Cardiac muscle cell (in vitro differentiated cells and primary cell): ENCODE results near the gene KCNK7. TPM values are rescaled to one million over a fixed set of nuclear protein-coding genes. Genes with fewer than 3 reads are reported as not detected.

Source experiments
- DNase-seq, 2 donors: peaks; one replicate each; pipeline versions ENCODE4 v3.0.0 to v3.0.0-alpha.2; 2010 to 2017; ENCODE audit warnings: low read depth in 1 of 2, low spot score in 1 of 2
- H3K27ac ChIP-seq: fragments of 200-600 bp; sonication (generic); 2 replicates; pipeline ENCODE4 v1.5.1; 2016
- H3K27me3 ChIP-seq: fragments of 200-600 bp; sonication (generic); 2 replicates; pipeline ENCODE4 v1.6.0; 2016; ENCODE audit warnings: control low read depth
- H3K36me3 ChIP-seq: fragments of 200-600 bp; sonication (generic); 2 replicates; pipeline ENCODE4 v1.5.1; 2016; ENCODE audit warnings: control low read depth
- H3K4me1 ChIP-seq: fragments of 200-600 bp; sonication (generic); 2 replicates; pipeline ENCODE4 v1.8.1; 2017; ENCODE audit warnings: low read depth, mild to moderate bottlenecking, mixed run types
- H3K4me3 ChIP-seq: fragments of 200-600 bp; sonication (generic); 2 replicates; pipeline ENCODE4 v1.5.1; 2016; ENCODE audit warnings: mild to moderate bottlenecking
- H3K9me3 ChIP-seq: fragments of 200-600 bp; sonication (generic); 2 replicates; pipeline ENCODE4 v1.5.1; 2017; ENCODE audit warnings: low read depth, mild to moderate bottlenecking, control low read depth
- polyA plus RNA-seq: library from polyadenylated mRNA; unstranded; fragments of >200 nt; fragmentation: Nextera tagmentation; extraction: Ambion mirVana; gene quantifications from 2 replicates; pipeline ENCODE4 v1.2.1, GENCODE V29; 2016
- total RNA-seq: library from RNA; depleted of rRNA; stranded (reverse); fragments of >200 nt; gene quantifications from 2 replicates; pipeline ENCODE4 v1.2.3, GENCODE V29; 2016
- TF ChIP-seq, protein P1 (sequence below): IDR thresholded peaks from 2 replicates; pipeline ENCODE4 v1.5.1; 2012; ENCODE audit warnings: low read depth, mild to moderate bottlenecking, low read length

Gene KCNK7
- total and polyA plus RNA-seq, 2 experiments from 2014 or later = not detected

DNA sequence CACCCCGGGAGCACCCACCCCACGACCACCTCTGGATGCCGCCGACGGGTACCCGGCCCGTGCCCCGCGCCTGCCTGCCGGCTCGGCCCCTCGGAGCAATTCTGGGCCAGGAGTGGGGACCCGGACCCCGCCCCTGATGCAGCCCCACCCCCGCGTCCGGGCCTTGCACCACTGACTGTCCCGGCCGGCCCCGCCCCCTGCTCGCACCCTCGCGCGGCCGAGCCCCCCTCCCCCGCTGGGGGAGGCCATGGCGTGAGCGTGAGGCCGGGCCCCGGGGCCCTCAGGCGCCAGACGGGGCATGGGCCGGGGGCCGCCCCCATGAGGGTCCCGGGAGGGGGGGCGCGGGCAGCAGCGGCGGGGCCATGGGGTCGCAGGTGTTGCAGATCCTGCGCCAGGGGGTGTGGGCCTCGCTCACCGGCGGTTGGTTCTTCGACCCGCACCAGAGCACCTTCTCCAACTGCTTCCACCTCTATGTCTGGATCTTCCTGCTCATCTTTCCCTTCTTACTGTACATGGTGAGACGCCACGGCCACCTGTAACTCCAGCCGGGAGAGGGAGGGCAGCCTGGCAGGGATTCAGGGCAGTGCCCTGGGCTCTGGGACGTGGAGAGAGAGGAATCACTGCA, 20.5 kb upstream of the KCNK7 start:
- Histone ChIP-seq H3K4me1 (peaks cover 12% of the 10 kb centered on the region), H3K27me3 (no peaks in the 10 kb centered on the region), H3K36me3 (peaks cover 11% of the 10 kb centered on the region), H3K9me3 (no peaks in the 10 kb centered on the region), H3K4me3 (peak overlapping the region; percentile 51), H3K27ac (peak overlapping the region; percentile 65)
- TF ChIP-seq, protein P1, sequence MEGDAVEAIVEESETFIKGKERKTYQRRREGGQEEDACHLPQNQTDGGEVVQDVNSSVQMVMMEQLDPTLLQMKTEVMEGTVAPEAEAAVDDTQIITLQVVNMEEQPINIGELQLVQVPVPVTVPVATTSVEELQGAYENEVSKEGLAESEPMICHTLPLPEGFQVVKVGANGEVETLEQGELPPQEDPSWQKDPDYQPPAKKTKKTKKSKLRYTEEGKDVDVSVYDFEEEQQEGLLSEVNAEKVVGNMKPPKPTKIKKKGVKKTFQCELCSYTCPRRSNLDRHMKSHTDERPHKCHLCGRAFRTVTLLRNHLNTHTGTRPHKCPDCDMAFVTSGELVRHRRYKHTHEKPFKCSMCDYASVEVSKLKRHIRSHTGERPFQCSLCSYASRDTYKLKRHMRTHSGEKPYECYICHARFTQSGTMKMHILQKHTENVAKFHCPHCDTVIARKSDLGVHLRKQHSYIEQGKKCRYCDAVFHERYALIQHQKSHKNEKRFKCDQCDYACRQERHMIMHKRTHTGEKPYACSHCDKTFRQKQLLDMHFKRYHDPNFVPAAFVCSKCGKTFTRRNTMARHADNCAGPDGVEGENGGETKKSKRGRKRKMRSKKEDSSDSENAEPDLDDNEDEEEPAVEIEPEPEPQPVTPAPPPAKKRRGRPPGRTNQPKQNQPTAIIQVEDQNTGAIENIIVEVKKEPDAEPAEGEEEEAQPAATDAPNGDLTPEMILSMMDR = no peak
- DNase-seq = peak; percentile 31 to 58

DNA sequence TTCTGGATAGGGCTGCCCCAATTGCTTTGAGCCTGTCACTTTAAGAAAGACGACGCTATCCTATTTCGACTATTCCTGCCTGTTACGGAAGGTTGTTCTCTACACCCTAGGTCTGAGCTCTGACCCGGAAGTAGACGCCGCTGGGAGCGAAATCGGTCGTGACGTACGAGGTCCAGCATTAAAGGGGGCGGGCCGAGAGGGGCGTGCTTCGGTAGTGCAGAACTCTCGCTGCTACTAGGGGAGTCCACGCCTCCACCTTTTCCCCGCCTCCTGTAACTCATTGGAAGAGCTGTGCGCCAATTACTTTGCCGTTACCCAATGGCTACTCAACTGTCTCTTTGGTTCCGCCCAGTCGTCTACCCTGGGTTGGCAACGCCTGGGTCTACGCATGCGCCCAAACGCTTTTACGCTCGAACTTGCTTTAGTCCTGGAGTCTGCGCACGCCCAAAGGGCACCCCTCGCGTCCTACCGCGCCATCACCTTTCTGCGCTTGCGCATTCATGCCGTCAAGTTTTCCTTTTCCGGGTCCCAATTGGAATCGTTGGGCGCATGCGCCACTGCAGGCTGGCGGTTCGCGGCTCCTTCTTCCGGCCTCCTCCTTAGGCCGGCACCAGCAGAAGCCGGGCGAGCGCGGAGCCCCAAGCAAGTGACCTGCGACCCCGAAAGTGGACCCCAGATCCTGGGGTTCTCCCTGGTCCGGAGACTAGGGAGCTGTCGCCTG, 19.8 kb upstream of the KCNK7 start, which contains the start of gene PCNX3:
Gene PCNX3 (plus strand): TSS at position 548 of the 721 bp plus-strand sequence. CDS start 536 bp downstream, outside the sequence.
- peak; percentile 100 for DNase-seq
- peaks cover 11% of the 10 kb centered on the region for H3K36me3 ChIP-seq
- TF ChIP-seq, protein P1 = no peak
- H3K4me1 ChIP-seq = peaks cover 12% of the 10 kb centered on the region
- H3K27ac ChIP-seq = peak within 1 kb of the TSS; percentile 77
- no peaks in the 10 kb centered on the region for H3K27me3 ChIP-seq
- H3K9me3 ChIP-seq = no peaks in the 10 kb centered on the region
- H3K4me3 ChIP-seq = peak within 1 kb of the TSS; percentile 69

DNA sequence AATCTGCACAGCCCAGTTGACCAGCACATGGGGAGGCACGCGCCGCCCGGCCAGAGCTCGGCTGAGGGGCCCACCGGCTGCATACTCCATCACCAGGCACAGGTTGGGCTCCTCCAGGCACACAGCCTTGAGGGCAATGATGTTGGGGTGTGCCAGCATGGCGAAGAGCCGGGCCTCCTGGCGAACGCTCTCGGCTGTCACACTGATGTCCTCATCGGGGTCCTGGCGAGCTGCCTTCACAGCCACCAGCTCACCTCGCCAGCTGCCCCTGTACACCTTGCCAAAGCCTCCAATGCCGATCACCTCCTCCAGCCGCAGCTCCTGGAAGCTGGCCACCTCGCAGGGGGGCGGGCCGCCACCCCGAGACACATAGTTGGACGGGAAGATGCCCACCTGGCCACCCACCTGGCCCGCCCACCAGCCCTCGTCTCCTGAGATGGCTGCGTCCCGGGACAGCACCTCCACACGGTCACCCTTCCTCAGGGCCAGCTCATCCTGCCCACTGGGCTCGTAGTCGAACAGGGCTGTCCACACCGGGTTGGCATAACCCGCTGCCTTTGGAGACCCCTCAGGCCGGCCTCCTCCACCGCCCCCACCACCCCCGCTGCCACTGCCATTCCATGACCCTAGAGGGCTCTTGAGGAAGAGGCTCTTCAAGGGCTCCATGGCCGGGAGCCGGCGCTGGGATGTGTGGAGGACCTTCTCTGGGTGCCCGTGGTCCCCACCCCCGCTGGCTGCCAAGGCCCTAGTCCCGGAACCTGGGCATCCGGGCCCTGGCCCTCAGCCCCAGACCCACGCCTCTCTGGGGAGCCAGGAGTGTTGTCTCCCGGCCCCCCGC, 17.7 kb upstream of the KCNK7 start:
- Histone ChIP-seq H3K27me3 (no peaks in the 10 kb centered on the region), H3K36me3 (no peaks in the 10 kb centered on the region), H3K9me3 (no peaks in the 10 kb centered on the region), H3K4me1 (peaks cover 12% of the 10 kb centered on the region), H3K27ac (peak overlapping the region; percentile 77), H3K4me3 (peak overlapping the region; percentile 69)
- peak in 1 of 2 donors; percentile 28 for DNase-seq
- TF ChIP-seq, protein P1 = no peak

DNA sequence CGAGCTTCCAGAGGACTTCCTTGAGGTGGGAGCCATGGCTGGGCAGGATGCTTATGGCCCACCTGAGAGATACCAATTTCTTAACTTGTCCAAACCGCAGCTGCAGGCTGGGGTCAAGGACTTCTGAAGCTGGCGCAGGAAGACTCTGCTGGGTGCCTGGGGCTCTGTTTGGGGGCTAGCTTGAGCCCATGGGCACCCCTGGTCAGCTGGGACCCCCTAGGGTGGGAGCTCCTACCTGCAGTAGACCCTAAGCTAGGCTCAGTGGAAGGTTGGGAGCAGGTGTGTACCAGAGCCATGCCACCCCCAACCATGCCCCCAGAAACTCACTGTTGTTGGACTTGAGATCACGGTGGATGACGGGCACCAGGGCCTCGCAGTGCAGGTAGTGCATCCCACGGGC, 17.1 kb upstream of the KCNK7 start:
- Histone ChIP-seq H3K4me1 (peaks cover 12% of the 10 kb centered on the region), H3K9me3 (no peaks in the 10 kb centered on the region), H3K27ac (no peak overlapping the region)

More for the DNA sequence above, 17.1 kb upstream of the KCNK7 start:
- no peaks in the 10 kb centered on the region for H3K27me3 ChIP-seq
- no peak for DNase-seq
- no peak overlapping the region for H3K4me3 ChIP-seq
- H3K36me3 ChIP-seq = no peaks in the 10 kb centered on the region
- TF ChIP-seq, protein P1 = no peak
